Measurements from ENCODE around the gene MRC2.

MRC2 gene

GRCh38 chr17:62615503-62615902 is 12.0 kb upstream of the MRC2 start:
- no peak for DNase-seq

- DNase-seq, result peak in 3 of 4 experiments; percentile 34 to 45 (median 42)
Observed at GRCh38 chr17:62616993-62617893, 10.2 kb upstream of the MRC2 start.

- DNase-seq, result no peak
Observed at GRCh38 chr17:62617894-62618472, 9.5 kb upstream of the MRC2 start.

GRCh38 chr17:62618647-62619416 is 8.6 kb upstream of the MRC2 start:
- DNase-seq, result no peak

- no peak for DNase-seq
Observed at GRCh38 chr17:62619417-62620155, 7.9 kb upstream of the MRC2 start.

- no peak for DNase-seq
Observed at GRCh38 chr17:62621223-62621622, 6.2 kb upstream of the MRC2 start.

GRCh38 chr17:62625184-62625869 is 2.1 kb upstream of the MRC2 start:
- DNase-seq, result peak; percentile 42 to 76 (median 69)

- no peak for DNase-seq
Observed at GRCh38 chr17:62625870-62626200, 1.6 kb upstream of the MRC2 start.

GRCh38 chr17:62626719-62627218 is 701 bp upstream of the MRC2 start:
- DNase-seq, result peak; percentile 48 to 74 (median 66)

- DNase-seq, result peak; percentile 45 to 72 (median 56)
Observed at GRCh38 chr17:62627904-62628633, 599 bp downstream of the MRC2 start.

GRCh38 chr17:62628831-62629555 is 1.5 kb downstream of the MRC2 start:
- DNase-seq, result no peak

GRCh38 chr17:62629556-62630364 is 2.3 kb downstream of the MRC2 start:
- no peak for DNase-seq

- no peak for DNase-seq
Observed at GRCh38 chr17:62630365-62631085, 3.1 kb downstream of the MRC2 start.

GRCh38 chr17:62631086-62631935 is 3.8 kb downstream of the MRC2 start:
- no peak for DNase-seq

GRCh38 chr17:62631936-62632924 is 4.8 kb downstream of the MRC2 start:
- no peak for DNase-seq

GRCh38 chr17:62637809-62638208 is 10.3 kb downstream of the MRC2 start:
- DNase-seq, result no peak

GRCh38 chr17:62641153-62641552 is 13.7 kb downstream of the MRC2 start:
- peak in 3 of 4 experiments; percentile 32 to 51 (median 50) for DNase-seq

Data from suppressor macrophage (primary cell).